ENCODE results near the gene CDH16. TPM values are rescaled to one million over a fixed set of nuclear protein-coding genes. Genes with fewer than 3 reads are reported as not detected.

Gene CDH16, protein sequence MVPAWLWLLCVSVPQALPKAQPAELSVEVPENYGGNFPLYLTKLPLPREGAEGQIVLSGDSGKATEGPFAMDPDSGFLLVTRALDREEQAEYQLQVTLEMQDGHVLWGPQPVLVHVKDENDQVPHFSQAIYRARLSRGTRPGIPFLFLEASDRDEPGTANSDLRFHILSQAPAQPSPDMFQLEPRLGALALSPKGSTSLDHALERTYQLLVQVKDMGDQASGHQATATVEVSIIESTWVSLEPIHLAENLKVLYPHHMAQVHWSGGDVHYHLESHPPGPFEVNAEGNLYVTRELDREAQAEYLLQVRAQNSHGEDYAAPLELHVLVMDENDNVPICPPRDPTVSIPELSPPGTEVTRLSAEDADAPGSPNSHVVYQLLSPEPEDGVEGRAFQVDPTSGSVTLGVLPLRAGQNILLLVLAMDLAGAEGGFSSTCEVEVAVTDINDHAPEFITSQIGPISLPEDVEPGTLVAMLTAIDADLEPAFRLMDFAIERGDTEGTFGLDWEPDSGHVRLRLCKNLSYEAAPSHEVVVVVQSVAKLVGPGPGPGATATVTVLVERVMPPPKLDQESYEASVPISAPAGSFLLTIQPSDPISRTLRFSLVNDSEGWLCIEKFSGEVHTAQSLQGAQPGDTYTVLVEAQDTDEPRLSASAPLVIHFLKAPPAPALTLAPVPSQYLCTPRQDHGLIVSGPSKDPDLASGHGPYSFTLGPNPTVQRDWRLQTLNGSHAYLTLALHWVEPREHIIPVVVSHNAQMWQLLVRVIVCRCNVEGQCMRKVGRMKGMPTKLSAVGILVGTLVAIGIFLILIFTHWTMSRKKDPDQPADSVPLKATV
- total RNA-seq (2014; rRNA removed; shearing (Covaris generic)) (not detected in 2 replicates), polyA plus RNA-seq (2016; fragmentation: Nextera tagmentation; extraction: Ambion mirVana) (not detected in 2 replicates)
- long read RNA-seq, result 0 reads

- Mint-ChIP-seq H3K27ac (no peak within 1 kb of the TSS), H3K4me1 (no peaks in the 10 kb centered on the region; the same call in 2 of the 3 replicates), H3K36me3 (ENCODE audit: low read depth) (no peaks in the 10 kb centered on the region), H3K4me3 (no peak within 1 kb of the TSS), H3K9me3 (no peaks in the 10 kb centered on the region), H3K27me3 (ENCODE audit: insufficient read depth, low read depth, poor library complexity) (peaks cover 15% of the 10 kb centered on the region)
- Histone ChIP-seq H3K27me3 (ENCODE audit: insufficient read depth) (peaks cover 12% of the 10 kb centered on the region), H2AFZ (no peak within 1 kb of the TSS), H3F3A (replicated peaks; ENCODE audit: low read depth) (no peaks in the 10 kb centered on the region), H3K4me2 (no peak within 1 kb of the TSS), H3K27ac (ENCODE audit: low read depth) (no peak within 1 kb of the TSS), H3K79me2 (replicated peaks; ENCODE audit: insufficient read depth) (no peaks in the 10 kb centered on the region), H3K4me1 (ENCODE audit: insufficient read depth) (no peaks in the 10 kb centered on the region), H3K36me3 (ENCODE audit: insufficient read depth) (no peaks in the 10 kb centered on the region), H3K9me2 (ENCODE audit: insufficient read depth) (no peaks in the 10 kb centered on the region), H4K20me1 (replicated peaks; ENCODE audit: insufficient read depth) (no peaks in the 10 kb centered on the region), H3K4me3 (no peak within 1 kb of the TSS)
- TF ChIP-seq, protein P1, sequence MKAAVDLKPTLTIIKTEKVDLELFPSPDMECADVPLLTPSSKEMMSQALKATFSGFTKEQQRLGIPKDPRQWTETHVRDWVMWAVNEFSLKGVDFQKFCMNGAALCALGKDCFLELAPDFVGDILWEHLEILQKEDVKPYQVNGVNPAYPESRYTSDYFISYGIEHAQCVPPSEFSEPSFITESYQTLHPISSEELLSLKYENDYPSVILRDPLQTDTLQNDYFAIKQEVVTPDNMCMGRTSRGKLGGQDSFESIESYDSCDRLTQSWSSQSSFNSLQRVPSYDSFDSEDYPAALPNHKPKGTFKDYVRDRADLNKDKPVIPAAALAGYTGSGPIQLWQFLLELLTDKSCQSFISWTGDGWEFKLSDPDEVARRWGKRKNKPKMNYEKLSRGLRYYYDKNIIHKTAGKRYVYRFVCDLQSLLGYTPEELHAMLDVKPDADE (IDR thresholded peaks at IDR 0.05), result no peak
- TF ChIP-seq, protein P2, sequence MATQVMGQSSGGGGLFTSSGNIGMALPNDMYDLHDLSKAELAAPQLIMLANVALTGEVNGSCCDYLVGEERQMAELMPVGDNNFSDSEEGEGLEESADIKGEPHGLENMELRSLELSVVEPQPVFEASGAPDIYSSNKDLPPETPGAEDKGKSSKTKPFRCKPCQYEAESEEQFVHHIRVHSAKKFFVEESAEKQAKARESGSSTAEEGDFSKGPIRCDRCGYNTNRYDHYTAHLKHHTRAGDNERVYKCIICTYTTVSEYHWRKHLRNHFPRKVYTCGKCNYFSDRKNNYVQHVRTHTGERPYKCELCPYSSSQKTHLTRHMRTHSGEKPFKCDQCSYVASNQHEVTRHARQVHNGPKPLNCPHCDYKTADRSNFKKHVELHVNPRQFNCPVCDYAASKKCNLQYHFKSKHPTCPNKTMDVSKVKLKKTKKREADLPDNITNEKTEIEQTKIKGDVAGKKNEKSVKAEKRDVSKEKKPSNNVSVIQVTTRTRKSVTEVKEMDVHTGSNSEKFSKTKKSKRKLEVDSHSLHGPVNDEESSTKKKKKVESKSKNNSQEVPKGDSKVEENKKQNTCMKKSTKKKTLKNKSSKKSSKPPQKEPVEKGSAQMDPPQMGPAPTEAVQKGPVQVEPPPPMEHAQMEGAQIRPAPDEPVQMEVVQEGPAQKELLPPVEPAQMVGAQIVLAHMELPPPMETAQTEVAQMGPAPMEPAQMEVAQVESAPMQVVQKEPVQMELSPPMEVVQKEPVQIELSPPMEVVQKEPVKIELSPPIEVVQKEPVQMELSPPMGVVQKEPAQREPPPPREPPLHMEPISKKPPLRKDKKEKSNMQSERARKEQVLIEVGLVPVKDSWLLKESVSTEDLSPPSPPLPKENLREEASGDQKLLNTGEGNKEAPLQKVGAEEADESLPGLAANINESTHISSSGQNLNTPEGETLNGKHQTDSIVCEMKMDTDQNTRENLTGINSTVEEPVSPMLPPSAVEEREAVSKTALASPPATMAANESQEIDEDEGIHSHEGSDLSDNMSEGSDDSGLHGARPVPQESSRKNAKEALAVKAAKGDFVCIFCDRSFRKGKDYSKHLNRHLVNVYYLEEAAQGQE (IDR thresholded peaks at IDR 0.05; ENCODE audit: unreplicated experiment), result no peak
- TF ChIP-seq JUNB (IDR thresholded peaks at IDR 0.05; ENCODE audit: unreplicated experiment) (no peak), ZNF114 (CRISPR knock-in tag; IDR thresholded peaks at IDR 0.05) (no peak), NANOG (IDR thresholded peaks at IDR 0.05; ENCODE audit: borderline replicate concordance) (no peak), EZH2phosphoT487 (IDR thresholded peaks at IDR 0.05; ENCODE audit: unreplicated experiment) (no peak), CREB1 (CRISPR knock-in tag; IDR thresholded peaks at IDR 0.05; ENCODE audit: low read depth) (no peak), ZNF462 (CRISPR knock-in tag; IDR thresholded peaks at IDR 0.05) (no peak), ZNF331 (CRISPR knock-in tag; IDR thresholded peaks at IDR 0.05; ENCODE audit: low read depth) (no peak)
- TF ChIP-seq, protein P3, sequence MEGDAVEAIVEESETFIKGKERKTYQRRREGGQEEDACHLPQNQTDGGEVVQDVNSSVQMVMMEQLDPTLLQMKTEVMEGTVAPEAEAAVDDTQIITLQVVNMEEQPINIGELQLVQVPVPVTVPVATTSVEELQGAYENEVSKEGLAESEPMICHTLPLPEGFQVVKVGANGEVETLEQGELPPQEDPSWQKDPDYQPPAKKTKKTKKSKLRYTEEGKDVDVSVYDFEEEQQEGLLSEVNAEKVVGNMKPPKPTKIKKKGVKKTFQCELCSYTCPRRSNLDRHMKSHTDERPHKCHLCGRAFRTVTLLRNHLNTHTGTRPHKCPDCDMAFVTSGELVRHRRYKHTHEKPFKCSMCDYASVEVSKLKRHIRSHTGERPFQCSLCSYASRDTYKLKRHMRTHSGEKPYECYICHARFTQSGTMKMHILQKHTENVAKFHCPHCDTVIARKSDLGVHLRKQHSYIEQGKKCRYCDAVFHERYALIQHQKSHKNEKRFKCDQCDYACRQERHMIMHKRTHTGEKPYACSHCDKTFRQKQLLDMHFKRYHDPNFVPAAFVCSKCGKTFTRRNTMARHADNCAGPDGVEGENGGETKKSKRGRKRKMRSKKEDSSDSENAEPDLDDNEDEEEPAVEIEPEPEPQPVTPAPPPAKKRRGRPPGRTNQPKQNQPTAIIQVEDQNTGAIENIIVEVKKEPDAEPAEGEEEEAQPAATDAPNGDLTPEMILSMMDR (conservative IDR thresholded peaks at IDR 0.05; ENCODE audit: low read depth in 2 of 2), result no peak
- ATAC-seq (no peak), DNase-seq (ENCODE audit: low spot score) (no peak)
Measured at GRCh38 chr16:66918803-66919568, at the start of gene CDH16. TSS of gene CDH16 (minus strand) at chr16:66918885. CDS start at chr16:66918065, 820 bp downstream.

Measured in GM23338 (cell line).